ENCODE data around the gene CALU.

Gene CALU

GRCh38 chr7:128767475-128768110 lies 28.4 kb downstream of the CALU start:
- no peak for TF ChIP-seq CTCF (IDR thresholded peaks at IDR 0.05)

GRCh38 chr7:128770233-128770632 lies 31.1 kb downstream of the CALU start:
- TF ChIP-seq CTCF (IDR thresholded peaks at IDR 0.05), result no peak

DNA sequence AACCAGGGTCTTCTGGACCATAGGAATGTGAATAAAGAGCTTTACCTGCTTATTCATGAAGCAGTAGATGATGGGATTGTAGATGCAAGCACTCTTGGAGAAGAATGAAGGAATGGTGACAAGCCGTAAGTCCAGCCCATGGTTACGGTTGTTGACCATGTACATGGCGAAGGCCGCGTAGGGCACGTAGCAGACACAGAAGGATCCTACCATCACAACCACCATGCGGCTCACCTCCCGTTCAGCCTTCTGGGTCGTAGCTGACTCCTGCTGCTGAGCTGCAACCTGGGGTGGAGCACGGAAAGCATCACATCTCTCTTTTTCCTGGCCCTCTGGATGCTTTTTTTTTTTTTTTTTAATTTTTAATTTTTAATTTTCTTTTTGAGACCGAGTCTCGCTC lies 34.4 kb downstream of the CALU start:
- TF ChIP-seq CTCF (IDR thresholded peaks at IDR 0.05), result no peak

DNA sequence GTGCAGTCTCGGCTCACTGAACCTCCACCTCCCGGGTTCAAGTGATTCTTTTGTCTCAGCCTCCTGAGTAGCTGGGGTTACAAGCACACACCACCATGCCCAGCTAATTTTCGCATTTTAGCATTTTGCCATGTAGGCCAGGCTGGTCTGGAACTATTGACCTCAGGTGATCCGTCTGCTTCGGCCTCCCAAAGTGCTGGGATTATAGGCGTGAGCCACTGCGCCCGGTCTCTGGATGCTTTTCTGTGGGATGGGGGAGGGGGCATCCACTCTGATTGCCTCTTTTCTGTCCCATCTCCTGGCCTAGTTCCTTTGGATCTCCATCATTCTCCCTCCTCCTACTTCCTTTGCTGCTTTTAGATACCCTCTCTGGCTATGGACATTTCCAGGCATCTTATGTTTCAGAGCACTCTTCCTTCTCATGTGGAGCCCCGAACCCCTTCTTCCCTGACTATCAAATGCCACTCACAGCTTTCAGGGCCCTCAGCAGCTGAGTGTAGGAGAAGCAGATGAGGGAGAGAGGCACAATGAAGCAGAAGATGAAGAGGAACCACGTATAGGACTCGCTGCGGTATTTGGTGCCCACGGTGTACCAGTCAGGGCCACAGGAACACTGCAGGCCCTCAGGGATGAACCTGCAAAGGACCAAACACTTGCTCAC lies 35.0 kb downstream of the CALU start:
- no peak for TF ChIP-seq CTCF (IDR thresholded peaks at IDR 0.05)

GRCh38 chr7:128774921-128775320 lies 35.8 kb downstream of the CALU start:
- TF ChIP-seq CTCF (IDR thresholded peaks at IDR 0.05), result no peak

GRCh38 chr7:128775744-128776474 lies 36.8 kb downstream of the CALU start, which contains the start of gene OPN1SW:
Gene OPN1SW (minus strand): TSS chr7:128775794. CDS start chr7:128775781, 13 bp downstream.
- no peak for TF ChIP-seq CTCF (IDR thresholded peaks at IDR 0.05)

GRCh38 chr7:128777156-128778123 lies 38.3 kb downstream of the CALU start:
- no peak for TF ChIP-seq CTCF (IDR thresholded peaks at IDR 0.05)

All from LNCAP (cell line).